HCT116 (cell line): ENCODE results near the gene PARP6. TPM values are rescaled to one million over a fixed set of nuclear protein-coding genes. Genes with fewer than 3 reads are reported as not detected.

ENCODE experiments used
- ATAC-seq: fragments of 200-7000 bp; cut with Tn5 transposase; 2 replicates; pipeline ENCODE4 v1.9.1; 2020; ENCODE audit warnings: mild to moderate bottlenecking, moderate library complexity
- BruUV-seq: library from RNA; stranded (reverse); fragments of 400-500 nt; replicated peaks from 2 replicates; lab custom pipeline; 2021; lab: Mats Ljungman, UMichigan
- CTCF ChIA-PET: fragments of 300-600 bp; sonication (Branson Sonifier 250); formaldehyde crosslinking; loops from one replicate; lab custom pipeline; 2021; ENCODE audit warnings: antibody characterized with exemption; lab: Charles Lee
- POLR2A ChIA-PET: fragments of 300-600, 350-600 bp; sonication (Branson Sonifier 250); formaldehyde crosslinking; loops from one replicate; lab custom pipeline; 2021; ENCODE audit warnings: antibody characterized with exemption; lab: Charles Lee
- RAD21 ChIA-PET, 2 experiments: fragments of 300-600 bp; sonication (Branson Sonifier 250); formaldehyde crosslinking; loops; one replicate each; lab custom pipeline; 2023; ENCODE audit warnings: low total read pairs in 2 of 2; ENCODE audit not compliant: uncharacterized antibody in 2 of 2, unreplicated experiment in 2 of 2, low non-redundant PET in 1 of 2; lab: Charles Lee
- DNase-seq: peaks from one replicate; pipeline ENCODE4 v3.0.0-alpha.2; 2010; ENCODE audit warnings: low read depth, low spot score
- H2AFZ ChIP-seq: fragments of 200-600 bp; shearing (Covaris generic), sonication (generic); 2 replicates; pipeline ENCODE4 v1.6.1; 2017; ENCODE audit warnings: low read depth, mixed run types, mixed read lengths, antibody characterized with exemption, low read length; ENCODE audit not compliant: poor library complexity, severe bottlenecking
- H3K27ac ChIP-seq: 2 replicates; pipeline ENCODE4 v1.5.1; 2012; ENCODE audit warnings: low read depth, low read length
- H3K27me3 ChIP-seq: fragments of 200-600 bp; sonication (generic); 2 replicates; pipeline ENCODE4 v1.6.1; 2016; ENCODE audit warnings: mixed run types, low read length, mixed read lengths; ENCODE audit not compliant: insufficient read depth
- H3K36me3 ChIP-seq, 2 experiments: fragments of 200-500 bp in 1 of 2; fragments of 200-600 bp in 1 of 2; sonication (Bioruptor generic) in 1 of 2; sonication (generic) in 1 of 2; 2 replicates each; pipeline versions ENCODE4 v1.5.1 to v1.6.1; 2014 to 2016; ENCODE audit warnings: low read length in 2 of 2, inconsistent platforms in 1 of 2, mixed read lengths in 1 of 2, mixed run types in 1 of 2; ENCODE audit not compliant: insufficient read depth in 2 of 2, control insufficient read depth in 1 of 2
- H3K4me1 ChIP-seq, 2 experiments: fragments of 200-600 bp in 1 of 2; sonication (generic) in 1 of 2; 2 replicates each; pipeline versions ENCODE4 v1.5.1 to v1.6.1; 2012 to 2017; ENCODE audit warnings: low read length in 2 of 2, inconsistent platforms in 1 of 2, mild to moderate bottlenecking in 1 of 2, mixed read lengths in 1 of 2, mixed run types in 1 of 2, moderate library complexity in 1 of 2; ENCODE audit not compliant: insufficient read depth in 2 of 2, control insufficient read depth in 1 of 2
- H3K4me2 ChIP-seq: fragments of 200-600 bp; sonication (generic); 2 replicates; pipeline ENCODE4 v1.6.1; 2017; ENCODE audit warnings: mixed run types, low read length, mixed read lengths
- H3K4me3 ChIP-seq, 2 experiments: fragments of 200-600 bp in 1 of 2; sonication (generic) in 1 of 2; replicated peaks in 1 of 2; 2 replicates each; pipeline ENCODE4 v1.5.1; 2011 to 2016; ENCODE audit warnings: low read length in 2 of 2, control low read depth in 1 of 2, low read depth in 1 of 2, mild to moderate bottlenecking in 1 of 2, mixed read lengths in 1 of 2, mixed run types in 1 of 2
- H3K79me2 ChIP-seq: fragments of 200-600 bp; sonication (generic); 2 replicates; pipeline ENCODE4 v1.6.1; 2017; ENCODE audit warnings: mild to moderate bottlenecking, mixed run types, low read length, moderate library complexity, mixed read lengths; ENCODE audit not compliant: insufficient read depth
- H3K9ac ChIP-seq: fragments of 200-600 bp; sonication (generic); 2 replicates; pipeline ENCODE4 v1.6.1; 2016; ENCODE audit warnings: low read length, mixed read lengths
- H3K9me2 ChIP-seq: fragments of 200-600 bp; sonication (generic), shearing (Covaris generic); 2 replicates; pipeline ENCODE4 v1.6.1; 2017; ENCODE audit warnings: mixed run types, mild to moderate bottlenecking, moderate library complexity; ENCODE audit not compliant: insufficient read depth
- H3K9me3 ChIP-seq, 2 experiments: fragments of 200-500 bp in 1 of 2; fragments of 200-600 bp in 1 of 2; sonication (Bioruptor generic) in 1 of 2; sonication (generic) in 1 of 2; 2 replicates each; pipeline ENCODE4 v1.6.1; 2014 to 2017; ENCODE audit warnings: low read length in 2 of 2, mixed read lengths in 2 of 2, inconsistent platforms in 1 of 2, low read depth in 1 of 2, mild to moderate bottlenecking in 1 of 2, mixed run types in 1 of 2, moderate library complexity in 1 of 2; ENCODE audit not compliant: control insufficient read depth in 1 of 2, insufficient read depth in 1 of 2
- H4K20me1 ChIP-seq: fragments of 200-600 bp; sonication (generic), shearing (Covaris generic); 2 replicates; pipeline ENCODE4 v1.6.1; 2017; ENCODE audit warnings: mixed run types, mild to moderate bottlenecking, moderate library complexity; ENCODE audit not compliant: insufficient read depth
- CEBPB ChIP-seq: IDR thresholded peaks from 2 replicates; pipeline ENCODE4 v1.6.1; 2012; ENCODE audit warnings: low read depth
- EZH2phosphoT487 ChIP-seq: fragments of 200-600 bp; IDR thresholded peaks from 2 replicates; pipeline ENCODE4 v1.6.1; 2018; ENCODE audit warnings: antibody characterized with exemption, borderline replicate concordance
- JUND ChIP-seq: IDR thresholded peaks from 2 replicates; pipeline ENCODE4 v1.6.1; 2012
- POLR2A ChIP-seq: IDR thresholded peaks from 2 replicates; pipeline ENCODE4 v1.7.0; 2011; ENCODE audit warnings: borderline replicate concordance; ENCODE audit not compliant: insufficient read depth, insufficient read length; ENCODE audit errors: extremely low read depth
- RAD21 ChIP-seq: IDR thresholded peaks from 2 replicates; pipeline ENCODE4 v1.6.1; 2012; ENCODE audit warnings: low read depth, mild to moderate bottlenecking
- SP1 ChIP-seq: IDR thresholded peaks from 2 replicates; pipeline ENCODE4 v1.6.1; 2012; ENCODE audit warnings: low read depth
- SRF ChIP-seq: IDR thresholded peaks from 2 replicates; pipeline ENCODE4 v1.6.1; 2012; ENCODE audit warnings: low read depth
- YY1 ChIP-seq: IDR thresholded peaks from 2 replicates; pipeline ENCODE4 v1.6.1; 2011; ENCODE audit warnings: low read length, low read depth, moderate library complexity, mild to moderate bottlenecking; ENCODE audit not compliant: insufficient replicate concordance; ENCODE audit errors: extremely low read depth
- intact Hi-C: fragments of 100-400 bp; cut with micrococcal nuclease; formaldehyde crosslinking; loops from 2 replicates; pipeline ENCODE4 v1.10.0; 2022
- total RNA-seq: library from RNA; stranded (reverse); gene quantifications from one replicate; pipeline ENCODE4 v1.2.1, GENCODE V29; 2021; ENCODE audit not compliant: unreplicated experiment

The PARP6 gene
- total RNA-seq, 1 experiment from 2014 or later: 67.9 TPM

DNA sequence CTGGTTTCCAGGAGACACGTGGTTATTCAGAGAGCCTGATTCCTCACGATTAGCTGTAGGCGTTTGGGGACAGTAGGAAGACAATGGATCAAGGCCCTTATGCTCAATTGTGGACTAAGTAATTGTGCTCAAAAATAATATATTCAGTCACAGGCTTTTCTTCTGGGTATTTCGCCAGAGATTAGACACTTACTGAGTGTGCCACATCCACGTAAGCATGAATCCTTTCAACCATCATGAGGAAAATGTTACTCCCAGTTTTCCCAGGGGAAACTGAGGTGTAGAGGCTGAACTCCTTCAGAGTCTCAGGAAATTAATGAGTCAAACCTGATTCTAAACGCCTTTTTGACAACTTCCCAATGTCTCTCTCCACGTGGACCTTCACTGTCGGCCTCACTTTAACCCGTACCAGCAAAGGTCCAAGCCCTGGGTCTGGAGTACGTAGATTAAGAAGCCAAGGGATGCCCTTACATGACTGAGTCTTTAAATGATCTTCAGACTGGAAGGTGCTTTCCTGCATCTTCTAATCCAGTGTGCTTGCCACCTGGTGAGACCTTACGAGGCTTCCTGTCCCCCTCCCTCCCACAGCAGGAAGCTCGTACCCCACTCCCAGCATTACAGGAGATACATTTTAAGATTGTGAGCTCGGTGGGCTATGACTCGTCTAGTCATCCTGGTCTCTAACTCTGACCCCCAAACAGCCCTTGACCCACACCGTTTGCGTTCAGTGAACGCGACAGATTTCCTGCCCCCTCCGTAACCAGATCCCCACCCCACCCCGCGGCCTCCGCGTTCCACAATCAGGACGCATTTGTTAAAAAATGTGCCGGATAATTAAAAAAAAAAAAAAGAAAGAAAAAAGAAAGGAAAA, 43.0 kb downstream of the PARP6 start (continued):
- no peak for TF ChIP-seq SP1
- TF ChIP-seq CEBPB: no peak
- TF ChIP-seq POLR2A: no peak
- TF ChIP-seq YY1: no peak
- no peak for TF ChIP-seq SRF
- no peak for TF ChIP-seq EZH2phosphoT487
- no peak for TF ChIP-seq RAD21

GRCh38 chr15:72227720-72228119, 44.6 kb downstream of the PARP6 start:
- peaks cover 49% of the 10 kb centered on the region; the same call in 1 of the 2 replicates for H4K20me1 ChIP-seq
- ChIA-PET CTCF (interaction anchor here (0.7 to 1.9 kb wide), 5 partner anchors 10 to 69 kb away, joined by 3 to 12 read pairs (median 4); partner anchors contain the start of gene GRAMD2A), RAD21 (interaction anchor here in 1 of 2 experiments (2.3 kb wide), 1 partner anchor 30 kb away, joined by 9 read pairs; the partner anchor contains the start of gene GRAMD2A), POLR2A (interaction anchor here (0.7 to 3.8 kb wide), 8 partner anchors 10 to 925 kb away, joined by 3 to 48 read pairs (median 6); no protein-coding TSS in a partner anchor)
- no peak overlapping the region for H2AFZ ChIP-seq
- no peak for ATAC-seq
- peaks cover 59 to 74% of the 10 kb centered on the region in 2 experiments for H3K4me1 ChIP-seq
- peak overlapping the region; percentile 92 for H3K27ac ChIP-seq
- peak overlapping the region; percentile 99 for H3K4me2 ChIP-seq
- TF ChIP-seq POLR2A: no peak
- no peak for TF ChIP-seq JUND
- H3K9ac ChIP-seq: peak overlapping the region; percentile 94
- peak overlapping the region; percentile 82 to 94 for H3K4me3 ChIP-seq
- H3K9me2 ChIP-seq: no peaks in the 10 kb centered on the region
- H3K27me3 ChIP-seq: no peaks in the 10 kb centered on the region
- intact Hi-C loops: loop anchor here (10.0 kb wide), 1 partner anchor 933 kb away; no protein-coding TSS in a partner anchor
- H3K9me3 ChIP-seq: no peaks in the 10 kb centered on the region
- peaks cover 7 to 37% of the 10 kb centered on the region in 2 experiments; a peak in 3 of 4 replicates for H3K36me3 ChIP-seq
- peaks cover 93% of the 10 kb centered on the region for H3K79me2 ChIP-seq
- no TSS peak for BruUV-seq
- no peak for DNase-seq
